ENCODE results near the gene TCF7L2. TPM values are rescaled to one million over a fixed set of nuclear protein-coding genes. Genes with fewer than 3 reads are reported as not detected.

The TCF7L2 gene
- polyA plus RNA-seq, 3 donors = 2.1 to 23.5 (median 6.1) TPM

GRCh38 chr10:113088194-113088593 lies 138.1 kb downstream of the TCF7L2 start:
- peaks cover 0 to 18% of the 10 kb centered on the region in 2 donors for H3K36me3 ChIP-seq (replicated peaks in 1 of 2; ENCODE audit: control insufficient read depth in 1 of 2, insufficient read depth in 2 of 2, low read length in 2 of 2)
- H3K9me3 ChIP-seq (replicated peaks in 1 of 2; ENCODE audit: control insufficient read depth in 1 of 2, insufficient read depth in 1 of 2, low read length in 2 of 2) = peaks cover 11 to 24% of the 10 kb centered on the region in 2 donors
- Mint-ChIP-seq H3K27ac (peak overlapping the region in 1 of 7 donors; percentile 6), H3K9me3 (peaks cover 6 to 33% (median 27%) of the 10 kb centered on the region in 7 donors), H3K4me1 (peaks cover 27% of the 10 kb centered on the region), H3K27me3 (ENCODE audit: low read depth in 3 of 3) (peaks cover 22 to 48% (median 45%) of the 10 kb centered on the region in 3 donors), H3K36me3 (peaks cover 64% of the 10 kb centered on the region in 2 donors), H3K4me3 (peak overlapping the region in 1 of 2 donors; percentile 35)
- no peak for DNase-seq
- no peak overlapping the region for H3K9ac ChIP-seq (ENCODE audit: insufficient read depth, low read length, poor library complexity, severe bottlenecking)
- TF ChIP-seq CTCF (IDR thresholded peaks at IDR 0.05) = no peak
- peaks cover 13 to 16% of the 10 kb centered on the region in 2 donors for H3K4me1 ChIP-seq (ENCODE audit: control insufficient read depth in 1 of 2, insufficient read depth in 2 of 2, low read length in 2 of 2)
- H3K79me2 ChIP-seq (ENCODE audit: insufficient read depth, low read length) = no peaks in the 10 kb centered on the region
- H3K4me2 ChIP-seq (replicated peaks; ENCODE audit: extremely low read depth, low read length, poor library complexity, severe bottlenecking) = no peak overlapping the region
- WGBS (ENCODE audit: insufficient coverage) = 100% methylated on average over 2 of the region's 2 CpGs
- peaks cover 97% of the 10 kb centered on the region for H4K20me1 ChIP-seq (ENCODE audit: insufficient read depth, low read length)
- no peak overlapping the region for H3K27ac ChIP-seq (ENCODE audit: low read depth in 1 of 2, low read length in 2 of 2)
- no peak overlapping the region for H3K4me3 ChIP-seq (replicated peaks in 1 of 3; ENCODE audit: low read depth in 2 of 3, low read length in 3 of 3)
- no peak overlapping the region for H2AFZ ChIP-seq (ENCODE audit: insufficient read depth, low read depth, low read length, poor library complexity, severe bottlenecking)
- intact Hi-C loops (cut with micrococcal nuclease) = no loop called here
- peaks cover 12 to 40% of the 10 kb centered on the region in 2 donors for H3K27me3 ChIP-seq (ENCODE audit: control insufficient read depth in 2 of 2, insufficient read depth in 2 of 2, low read length in 2 of 2)

- Mint-ChIP-seq H3K4me3 (no peak overlapping the region), H3K36me3 (peaks cover 62 to 69% of the 10 kb centered on the region in 2 donors), H3K4me1 (peaks cover 39% of the 10 kb centered on the region), H3K27me3 (ENCODE audit: low read depth in 3 of 3) (peaks cover 22 to 57% (median 45%) of the 10 kb centered on the region in 3 donors), H3K27ac (peak overlapping the region in 1 of 7 donors; percentile 26), H3K9me3 (peaks cover 8 to 41% (median 34%) of the 10 kb centered on the region in 7 donors)
- Histone ChIP-seq H4K20me1 (ENCODE audit: insufficient read depth, low read length) (peaks cover 94% of the 10 kb centered on the region), H3K4me3 (replicated peaks in 1 of 3; ENCODE audit: low read depth in 2 of 3, low read length in 3 of 3) (no peak overlapping the region), H3K79me2 (ENCODE audit: insufficient read depth, low read length) (no peaks in the 10 kb centered on the region), H3K4me2 (replicated peaks; ENCODE audit: extremely low read depth, low read length, poor library complexity, severe bottlenecking) (no peak overlapping the region), H3K27me3 (ENCODE audit: control insufficient read depth in 2 of 2, insufficient read depth in 2 of 2, low read length in 2 of 2) (peaks cover 12 to 40% of the 10 kb centered on the region in 2 donors), H3K36me3 (replicated peaks in 1 of 2; ENCODE audit: control insufficient read depth in 1 of 2, insufficient read depth in 2 of 2, low read length in 2 of 2) (peaks cover 0 to 18% of the 10 kb centered on the region in 2 donors), H3K9ac (ENCODE audit: insufficient read depth, low read length, poor library complexity, severe bottlenecking) (no peak overlapping the region), H3K9me3 (replicated peaks in 1 of 2; ENCODE audit: control insufficient read depth in 1 of 2, insufficient read depth in 1 of 2, low read length in 2 of 2) (peaks cover 11 to 31% of the 10 kb centered on the region in 2 donors), H2AFZ (ENCODE audit: insufficient read depth, low read depth, low read length, poor library complexity, severe bottlenecking) (no peak overlapping the region), H3K4me1 (ENCODE audit: control insufficient read depth in 1 of 2, insufficient read depth in 2 of 2, low read length in 2 of 2) (peaks cover 23 to 30% of the 10 kb centered on the region in 2 donors), H3K27ac (ENCODE audit: low read depth in 1 of 2, low read length in 2 of 2) (no peak overlapping the region)
- 94% methylated on average over 3 of the region's 9 CpGs for WGBS (ENCODE audit: insufficient coverage)
- intact Hi-C loops (cut with micrococcal nuclease) = no loop called here
- TF ChIP-seq CTCF (IDR thresholded peaks at IDR 0.05) = no peak
- DNase-seq = no peak
Measured at GRCh38 chr10:113089551-113089950, 139.5 kb downstream of the TCF7L2 start.
